GM19397 (cell line): ENCODE data around the gene NDUFA7.
"Not testable (repeated sequence)": the region's sequence is repeated elsewhere in the genome, so short reads cannot be mapped to it uniquely, and the experiment has no call there.

Experiments
- ATAC-seq: cut with Tn5 transposase; IDR thresholded peaks from one replicate; pipeline ENCODE4 v1.9.1; 2021; ENCODE audit warnings: mild to moderate bottlenecking, moderate library complexity; ENCODE audit not compliant: unreplicated experiment

NDUFA7 gene

DNA sequence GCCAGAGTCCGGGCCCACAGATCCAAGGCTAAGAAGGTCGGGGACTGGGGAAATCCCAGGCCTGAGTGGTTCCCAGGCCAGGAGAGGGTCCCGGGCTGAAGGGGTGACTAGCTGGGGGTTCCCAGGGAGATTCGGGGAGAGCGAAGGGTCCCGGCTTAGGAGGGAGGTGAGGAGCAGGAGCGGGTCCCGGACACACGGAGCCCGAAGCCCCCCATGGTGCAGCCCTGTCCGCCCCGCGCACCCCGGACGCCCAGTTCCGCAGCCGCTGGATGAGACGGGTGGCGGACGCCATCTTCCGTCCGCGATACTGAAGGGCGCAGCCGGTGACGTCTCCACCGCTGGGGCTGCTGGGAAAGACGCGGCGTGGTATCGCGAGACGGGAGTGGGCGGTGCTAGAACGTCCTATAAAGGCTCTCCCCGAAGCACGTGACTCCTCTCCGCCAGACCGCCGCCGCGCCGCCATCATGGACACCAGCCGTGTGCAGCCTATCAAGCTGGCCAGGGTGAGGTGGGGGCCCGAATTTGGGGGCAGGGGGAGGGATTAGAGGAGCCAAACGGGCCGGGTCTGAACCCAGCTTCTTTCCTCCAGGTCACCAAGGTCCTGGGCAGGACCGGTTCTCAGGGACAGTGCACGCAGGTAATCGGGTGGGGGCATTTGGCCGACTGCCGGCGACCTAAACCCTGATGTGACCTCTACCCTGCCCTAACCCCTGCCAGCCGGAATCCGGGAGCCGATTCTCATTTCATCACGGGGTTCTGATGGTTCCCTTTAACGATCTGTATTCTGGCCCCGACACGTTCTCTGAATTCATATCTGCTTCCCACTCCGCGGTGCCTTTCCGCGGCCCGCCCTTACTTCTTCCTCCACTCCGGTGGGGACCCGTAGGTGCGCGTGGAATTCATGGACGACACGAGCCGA, at the start of gene NDUFA7, which contains the start of gene RPS28:
TSS of gene NDUFA7 (minus strand) at position 309 of the 919 bp plus-strand sequence. CDS start at position 292, 17 bp downstream.
TSS of gene RPS28 (plus strand) at position 430 of the 919 bp plus-strand sequence. CDS start at position 465, 35 bp downstream.
- peak; percentile 90 for ATAC-seq

DNA sequence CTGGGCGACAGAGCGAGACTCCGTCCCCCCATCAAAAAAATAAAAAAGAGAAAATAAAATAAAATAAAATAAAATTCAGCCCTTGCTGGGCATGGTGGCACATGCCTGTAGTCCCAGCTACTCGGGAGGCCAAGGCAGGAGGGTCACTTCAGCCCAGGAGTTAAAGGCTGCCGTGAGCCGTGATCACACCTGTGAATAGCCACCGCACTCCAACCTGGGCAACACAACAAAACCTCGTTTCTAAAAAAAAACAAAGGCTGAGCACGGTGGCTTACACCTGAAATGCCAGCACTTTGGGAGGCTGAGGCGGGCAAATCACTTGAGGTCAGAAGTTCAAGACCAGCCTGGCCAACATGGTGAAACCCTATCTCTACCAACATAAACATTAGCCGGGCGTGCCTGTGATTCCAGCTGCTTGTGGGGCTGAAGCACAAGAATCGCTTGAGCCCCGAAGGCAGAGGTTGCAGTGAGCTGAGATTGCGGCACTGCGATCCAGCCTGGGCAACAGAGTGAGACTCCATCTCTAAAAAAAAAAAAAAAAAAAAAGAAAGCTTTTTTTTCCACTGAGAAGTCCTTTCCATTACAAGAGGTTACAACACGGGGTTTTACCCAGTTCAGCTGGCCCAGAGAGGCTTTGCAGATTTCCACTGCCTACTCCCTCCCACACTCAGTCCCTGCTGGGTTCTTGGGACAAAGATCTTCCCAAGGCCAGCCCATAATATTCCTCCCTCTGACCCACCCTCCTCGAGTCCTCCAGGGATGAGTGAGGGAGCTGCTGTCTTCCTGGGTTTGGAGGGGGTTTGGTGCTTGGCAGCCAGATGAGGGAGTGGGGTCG, 49.2 kb upstream of the NDUFA7 start:
- ATAC-seq: no peak

DNA sequence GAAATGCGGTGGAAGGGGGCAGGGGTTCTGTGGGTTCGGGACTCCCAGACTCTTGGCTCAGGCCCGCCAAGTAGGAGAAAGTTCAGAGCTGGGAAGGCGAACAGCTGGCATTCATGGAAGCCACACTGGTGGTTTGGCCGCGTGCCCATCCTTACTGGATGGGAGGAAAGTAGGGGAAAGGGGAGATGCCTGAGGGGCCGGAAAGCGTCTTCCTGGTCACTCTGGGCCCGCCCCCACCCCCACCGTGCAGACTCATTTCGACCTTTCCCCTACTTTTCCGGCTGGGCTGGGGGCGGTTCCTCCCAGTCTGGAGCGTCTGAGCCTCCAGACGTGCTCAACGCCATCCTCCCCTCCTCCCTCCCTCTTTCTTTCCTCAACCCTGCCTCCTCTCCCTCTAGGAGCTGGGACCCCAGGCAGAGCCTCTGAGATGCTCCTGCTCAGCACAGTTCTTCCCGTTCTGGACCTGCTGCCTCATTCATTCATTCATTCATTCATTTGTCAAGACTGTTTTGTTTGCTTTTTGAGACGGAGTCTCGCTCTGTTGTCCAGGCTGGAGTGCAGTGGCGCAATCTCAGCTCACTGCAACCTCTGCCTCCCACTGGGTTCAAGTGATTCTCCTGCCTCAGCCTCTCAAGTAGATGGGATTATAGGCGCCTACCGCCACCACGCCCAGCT, 46.3 kb upstream of the NDUFA7 start:
- ATAC-seq: no peak

- ATAC-seq: no peak
Observed at GRCh38 chr19:8366961-8367326, 45.8 kb upstream of the NDUFA7 start.

DNA sequence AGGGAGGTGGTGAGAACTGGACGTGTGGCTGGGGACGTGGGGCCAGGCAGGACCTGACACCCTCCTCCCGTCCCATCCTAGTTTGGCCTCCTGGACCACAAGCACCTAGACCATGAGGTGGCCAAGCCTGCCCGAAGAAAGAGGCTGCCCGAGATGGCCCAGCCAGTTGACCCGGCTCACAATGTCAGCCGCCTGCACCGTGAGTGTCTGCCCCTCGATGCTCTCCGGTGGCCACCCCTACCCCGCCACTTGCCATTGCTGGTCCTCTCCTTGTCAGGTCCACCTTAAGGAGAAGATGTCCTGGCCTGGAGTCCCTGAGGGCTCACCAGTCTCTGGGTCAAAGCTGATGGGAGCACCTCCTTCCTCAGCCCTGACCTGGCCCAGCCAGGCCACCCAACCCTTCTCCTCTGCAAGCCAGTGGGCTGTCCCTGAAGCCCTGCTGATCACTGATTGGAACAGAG, 45.0 kb upstream of the NDUFA7 start:
- ATAC-seq: no peak

DNA sequence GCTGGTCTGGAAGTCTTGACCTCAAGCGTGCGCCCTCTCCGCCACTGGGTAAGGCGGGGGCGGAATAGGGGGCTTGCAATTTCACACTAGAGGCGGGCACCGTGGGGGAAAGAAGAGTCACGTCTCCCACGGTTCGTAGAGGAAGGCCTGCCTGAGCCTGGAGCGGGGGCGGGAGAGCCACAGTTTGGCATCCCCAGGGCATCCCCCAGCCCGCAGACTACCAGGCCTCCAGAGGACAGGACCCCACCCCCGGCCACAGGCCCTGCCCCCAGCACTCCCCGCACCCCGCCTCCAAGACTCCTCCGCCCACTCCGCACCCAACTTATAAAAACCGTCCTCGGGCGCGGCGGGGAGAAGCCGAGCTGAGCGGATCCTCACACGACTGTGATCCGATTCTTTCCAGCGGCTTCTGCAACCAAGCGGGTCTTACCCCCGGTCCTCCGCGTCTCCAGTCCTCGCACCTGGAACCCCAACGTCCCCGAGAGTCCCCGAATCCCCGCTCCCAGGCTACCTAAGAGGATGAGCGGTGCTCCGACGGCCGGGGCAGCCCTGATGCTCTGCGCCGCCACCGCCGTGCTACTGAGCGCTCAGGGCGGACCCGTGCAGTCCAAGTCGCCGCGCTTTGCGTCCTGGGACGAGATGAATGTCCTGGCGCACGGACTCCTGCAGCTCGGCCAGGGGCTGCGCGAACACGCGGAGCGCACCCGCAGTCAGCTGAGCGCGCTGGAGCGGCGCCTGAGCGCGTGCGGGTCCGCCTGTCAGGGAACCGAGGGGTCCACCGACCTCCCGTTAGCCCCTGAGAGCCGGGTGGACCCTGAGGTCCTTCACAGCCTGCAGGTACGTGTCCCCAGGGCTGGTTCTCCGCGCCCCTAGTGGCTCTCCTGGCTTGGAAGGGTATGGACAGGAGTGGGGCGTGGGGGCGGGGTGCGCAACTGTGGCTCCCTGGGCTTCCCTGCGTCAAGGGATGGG, 42.9 kb upstream of the NDUFA7 start, which contains the start of gene ANGPTL4:
TSS of gene ANGPTL4 (plus strand) at position 353 of the 969 bp plus-strand sequence. CDS start at position 520, 167 bp downstream.
- ATAC-seq: no peak

- no peak for ATAC-seq
Observed at GRCh38 chr19:8361921-8362793, 41.0 kb upstream of the NDUFA7 start.

GRCh38 chr19:8360196-8360595, 39.0 kb upstream of the NDUFA7 start:
- no peak for ATAC-seq

GRCh38 chr19:8358948-8359347, 37.8 kb upstream of the NDUFA7 start:
- ATAC-seq: no peak

DNA sequence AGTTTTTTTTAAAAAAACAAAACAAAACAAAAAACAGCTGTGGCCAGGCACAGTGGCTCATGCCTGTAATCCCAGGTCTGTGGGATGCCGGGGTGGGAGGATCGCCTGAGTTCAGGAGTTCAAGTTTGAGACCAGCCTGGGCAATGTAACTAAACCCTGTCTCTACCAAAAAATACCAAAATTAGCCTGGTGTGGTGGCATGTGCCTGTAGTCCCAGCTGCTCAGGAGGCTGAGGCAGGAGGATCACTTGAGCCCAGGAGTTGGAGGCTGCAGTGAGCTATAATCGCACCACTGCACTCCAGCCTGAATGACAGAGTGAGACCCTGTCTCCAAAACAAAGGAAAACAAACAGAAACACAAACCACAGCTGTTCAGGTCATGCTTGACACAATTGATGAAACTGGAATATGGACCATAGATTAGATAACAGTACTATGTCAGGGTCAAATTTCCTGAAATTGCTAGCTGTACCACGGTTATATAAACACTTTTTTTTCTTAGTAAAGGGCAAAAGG, 35.9 kb upstream of the NDUFA7 start:
- ATAC-seq: no peak

GRCh38 chr19:8355631-8356402, 34.6 kb upstream of the NDUFA7 start:
- ATAC-seq: no peak

DNA sequence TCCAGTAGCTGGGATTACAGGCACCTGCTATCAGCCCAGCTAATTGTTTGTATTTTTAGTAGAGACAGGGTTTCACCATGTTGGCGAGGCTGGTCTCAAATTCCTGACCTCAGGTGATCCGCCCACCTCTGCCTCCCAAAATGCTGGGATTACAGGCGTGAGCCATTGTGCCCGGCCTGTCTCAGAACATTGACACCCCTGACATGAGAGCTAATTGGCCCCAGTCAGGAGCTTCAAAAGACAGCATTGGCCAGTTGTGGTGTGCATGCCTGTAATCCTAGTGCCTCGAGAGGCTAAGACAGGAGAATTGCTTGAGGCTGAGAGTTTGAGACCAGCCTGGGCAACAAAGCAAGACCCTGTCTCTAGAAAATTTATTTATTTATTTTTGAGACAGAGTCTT, 31.7 kb upstream of the NDUFA7 start:
- not testable (repeated sequence) for ATAC-seq

DNA sequence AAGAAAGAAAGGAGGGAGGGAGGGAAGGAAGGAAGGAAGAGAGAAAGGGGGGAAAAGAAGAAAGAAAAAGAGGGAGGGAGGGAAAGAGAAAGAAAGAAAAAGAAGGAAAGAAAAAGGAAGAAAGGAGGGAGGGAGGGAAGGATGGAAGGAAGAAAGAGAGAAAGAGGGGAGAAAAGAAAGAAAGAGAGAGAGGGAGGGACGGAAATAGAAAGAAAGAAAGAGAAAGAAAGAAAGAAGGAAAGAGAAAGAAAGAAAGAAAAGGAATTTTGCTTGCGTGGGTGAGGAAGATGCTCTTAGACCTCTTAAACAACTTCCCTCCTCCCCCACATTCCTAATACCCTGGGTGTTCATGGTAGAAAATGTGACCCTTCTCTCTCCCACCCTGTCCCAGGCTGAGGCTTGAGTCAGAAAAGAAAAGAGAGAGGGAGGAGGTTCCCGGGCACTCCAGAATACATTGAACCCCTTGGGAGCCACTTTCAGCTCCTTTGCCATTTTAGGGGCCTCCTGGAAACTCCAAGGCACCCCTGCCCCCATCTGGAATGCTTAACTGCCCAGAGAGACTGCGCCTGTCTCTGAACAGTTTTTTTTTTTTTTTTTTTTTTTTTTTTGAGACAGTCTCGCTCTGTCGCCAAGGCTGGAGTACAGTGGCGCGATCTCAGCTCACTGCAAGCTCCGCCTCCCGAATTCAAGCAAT, 31.1 kb upstream of the NDUFA7 start:
- ATAC-seq: no peak

GRCh38 chr19:8349629-8350372, 28.6 kb upstream of the NDUFA7 start:
- not testable (repeated sequence) for ATAC-seq

GRCh38 chr19:8343483-8343844, 22.3 kb upstream of the NDUFA7 start:
- ATAC-seq: no peak

DNA sequence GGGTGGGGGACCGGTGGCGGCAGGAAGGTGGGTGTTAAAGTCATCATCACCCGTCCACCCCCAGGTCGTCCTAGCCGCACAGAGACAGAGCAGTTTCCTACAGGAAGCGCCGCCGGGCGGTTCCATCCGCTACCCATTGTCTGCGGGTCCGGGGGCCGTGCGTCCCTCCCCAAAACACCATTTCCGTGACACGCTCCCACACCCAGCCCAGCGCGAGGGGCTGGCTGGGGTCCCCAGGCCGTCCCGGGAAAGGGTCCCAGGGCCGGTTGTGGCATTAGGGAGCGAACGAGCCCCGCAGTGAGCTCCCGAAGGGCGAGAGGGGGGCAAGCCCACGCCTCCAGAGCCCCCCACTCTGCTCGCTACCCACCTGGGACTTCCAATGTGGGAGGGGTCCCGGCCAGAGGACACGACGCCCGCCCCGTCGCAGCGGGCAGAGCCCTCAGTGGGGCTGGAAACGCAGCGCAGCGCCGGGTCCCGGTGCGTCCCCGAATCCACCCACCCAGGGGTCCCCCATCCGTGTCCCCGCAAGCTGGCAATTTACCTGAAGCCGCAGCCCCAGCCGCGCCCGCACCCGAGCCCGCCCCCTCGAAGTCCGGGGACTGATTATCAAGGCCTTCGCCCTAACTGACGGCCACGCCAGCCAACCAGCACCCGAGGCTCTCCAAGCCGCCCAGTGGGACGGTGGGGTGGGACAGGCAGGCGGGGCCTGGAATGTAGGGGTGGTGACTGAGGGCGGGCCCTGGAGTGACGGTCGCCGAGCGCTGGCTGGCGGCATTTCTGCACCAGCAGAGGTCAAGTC, 21.7 kb upstream of the NDUFA7 start, which contains the start of gene KANK3:
TSS of gene KANK3 (minus strand) at position 579 of the 799 bp plus-strand sequence. CDS start 5,434 bp downstream, outside the sequence.
- ATAC-seq: peak; percentile 83
